Thyroid gland (tissue), 4 donors: ENCODE data around the gene SIRPB1. TPM values are rescaled to one million over a fixed set of nuclear protein-coding genes. Genes with fewer than 3 reads are reported as not detected.
"Not testable (repeated sequence)": the region's sequence is repeated elsewhere in the genome, so short reads cannot be mapped to it uniquely, and the experiment has no call there.

ENCODE experiments used
- DNase-seq, 2 donors: peaks; one replicate each; pipeline ENCODE4 v3.0.0-alpha.2; 2019
- H3K27ac ChIP-seq, 3 donors: fragments of 200-600 bp; sonication (generic); 1 replicate in 2 of 3; 2 replicates in 1 of 3; pipeline ENCODE4 v1.5.1; 2016 to 2019; ENCODE audit warnings: mild to moderate bottlenecking in 1 of 3, moderate library complexity in 1 of 3
- H3K27me3 ChIP-seq: fragments of 200-600 bp; sonication (generic); one replicate; pipeline ENCODE4 v1.5.1; 2019
- H3K36me3 ChIP-seq, 2 donors: fragments of 200-600 bp; sonication (generic); one replicate each; pipeline ENCODE4 v1.5.1; 2016 to 2019
- H3K4me1 ChIP-seq, 2 donors: fragments of 200-600 bp; sonication (generic); one replicate each; pipeline ENCODE4 v1.5.1; 2017 to 2019
- H3K4me3 ChIP-seq, 3 donors: fragments of 200-600 bp; sonication (generic); replicated peaks in 1 of 3; 1 replicate in 2 of 3; 2 replicates in 1 of 3; pipeline ENCODE4 v1.5.1; 2016; ENCODE audit warnings: mild to moderate bottlenecking in 1 of 3
- H3K9me3 ChIP-seq: fragments of 200-600 bp; sonication (generic); one replicate; pipeline ENCODE4 v1.5.1; 2017
- CTCF ChIP-seq, 6 experiments: fragments of 200-600 bp in 3 of 6; fragments of 450-650 bp in 3 of 6; sonication (generic) in 3 of 6; IDR thresholded peaks; one replicate each; pipeline ENCODE4 v1.5.1; 2016 to 2019; ENCODE audit warnings: antibody characterized with exemption in 6 of 6, mild to moderate bottlenecking in 2 of 6, inconsistent platforms in 1 of 6, moderate library complexity in 1 of 6
- POLR2A ChIP-seq, 2 donors: fragments of 450-650 bp; IDR thresholded peaks; one replicate each; pipeline ENCODE4 v1.6.1; 2017; ENCODE audit warnings: antibody characterized with exemption in 2 of 2, mild to moderate bottlenecking in 2 of 2, moderate library complexity in 1 of 2
- WGBS, 2 donors: methylation state at CpG; one replicate each; pipeline ENCODE4 v1.1.5; 2017; 5-methylcytosine and 5-hydroxymethylcytosine counted together
- intact Hi-C: fragments of 100-400 bp; cut with DNase I; formaldehyde crosslinking; loops from one replicate; pipeline ENCODE4 v1.15.1; 2023
- total RNA-seq, 4 donors: library from RNA; depleted of rRNA; stranded (reverse); fragments of >200 nt; gene quantifications; one replicate each; pipeline ENCODE4 v1.2.3, GENCODE V29; 2016

The SIRPB1 gene
- total RNA-seq, 4 donors from 2014 or later = 0.54 to 5.8 (median 3.2) TPM; not detected in 1

DNA sequence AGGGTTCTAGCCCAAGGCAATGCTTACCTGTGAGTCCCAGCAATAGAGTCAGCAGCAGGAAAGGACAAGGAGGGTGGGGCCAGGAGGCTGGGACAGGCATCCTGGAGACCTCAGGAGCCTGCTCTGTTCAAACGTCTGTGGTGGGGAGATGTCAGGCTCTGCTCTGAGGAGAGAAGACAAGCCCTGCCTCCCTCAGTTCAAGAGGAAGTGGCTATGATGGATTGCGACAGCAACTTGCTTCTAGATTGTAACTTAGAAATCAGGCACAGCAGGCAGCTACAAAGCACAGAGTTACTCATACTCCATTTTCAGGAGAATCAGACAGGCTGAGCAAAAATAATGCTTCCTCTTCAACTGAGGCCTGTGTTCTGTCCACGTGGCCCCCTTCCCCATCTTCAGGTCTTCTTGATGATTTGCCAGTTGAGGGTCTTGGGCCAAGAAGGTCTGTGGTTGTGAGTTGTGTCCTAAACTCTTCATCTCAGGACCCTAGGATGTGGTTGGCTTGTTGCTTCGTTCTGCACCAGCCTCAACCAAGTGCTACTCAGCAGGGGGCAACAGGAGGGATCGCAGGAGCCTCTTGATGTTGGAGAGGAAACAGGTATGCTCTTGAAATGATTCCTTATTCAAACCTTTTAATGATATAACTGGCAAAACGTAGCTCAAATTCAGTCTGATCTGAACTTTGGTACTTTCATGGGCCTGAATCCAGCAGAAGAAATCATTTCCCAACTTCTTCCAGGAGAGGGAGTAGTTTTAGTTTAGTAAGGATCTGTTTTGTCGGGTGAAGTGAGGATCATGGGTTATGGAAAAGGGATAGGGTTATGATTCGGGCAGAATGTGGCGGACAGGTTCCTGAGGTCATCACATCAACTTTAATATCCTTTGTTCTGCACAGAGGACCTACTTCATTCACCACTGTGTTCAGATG, 31.0 kb downstream of the SIRPB1 start:
- Histone ChIP-seq H3K36me3 (no peaks in the 10 kb centered on the region), H3K9me3 (no peaks in the 10 kb centered on the region), H3K4me3 (no peak overlapping the region), H3K4me1 (no peaks in the 10 kb centered on the region), H3K27me3 (no peaks in the 10 kb centered on the region), H3K27ac (no peak overlapping the region)
- WGBS, 2 donors = 48% methylated on average over 9 of the region's 9 CpGs; no CpG with 5 or more reads in 1 of the 2 donors
- DNase-seq = no peak
- no peak for TF ChIP-seq POLR2A (IDR thresholded peaks at IDR 0.05)
- TF ChIP-seq CTCF (IDR thresholded peaks at IDR 0.05) = no peak
- intact Hi-C loops = no loop called here

- intact Hi-C loops = no loop called here
- no peak overlapping the region for H3K27ac ChIP-seq
- DNase-seq = no peak
- no peaks in the 10 kb centered on the region for H3K36me3 ChIP-seq
- TF ChIP-seq CTCF (IDR thresholded peaks at IDR 0.05) (no peak), POLR2A (IDR thresholded peaks at IDR 0.05) (no peak)
- H3K9me3 ChIP-seq = no peaks in the 10 kb centered on the region
- no peak overlapping the region for H3K4me3 ChIP-seq
- H3K27me3 ChIP-seq = no peaks in the 10 kb centered on the region
- WGBS, 2 donors = 90% methylated on average over 2 of the region's 3 CpGs; no CpG with 5 or more reads in 1 of the 2 donors
- H3K4me1 ChIP-seq = no peaks in the 10 kb centered on the region
Observed at GRCh38 chr20:1587781-1588532, 31.9 kb downstream of the SIRPB1 start.

DNA sequence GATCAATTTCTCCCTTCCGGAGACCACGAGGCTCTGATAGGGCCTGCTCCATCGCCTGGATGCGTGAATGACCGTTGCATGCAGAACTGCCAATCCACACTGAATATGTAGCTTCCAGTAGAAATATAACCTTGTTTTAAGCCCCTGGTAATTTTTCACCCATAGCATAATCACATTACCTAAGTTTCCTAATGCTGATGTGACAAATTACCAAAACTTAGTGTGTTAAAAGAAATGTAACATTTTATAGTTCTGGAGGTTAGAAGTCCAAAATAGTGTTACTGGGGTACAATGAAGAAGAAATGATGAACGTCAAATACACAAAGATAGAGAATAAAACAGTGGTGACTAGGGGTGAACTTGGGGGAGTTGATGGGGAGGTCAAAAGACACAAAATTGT, 40.3 kb downstream of the SIRPB1 start:
- H3K27me3 ChIP-seq = no peaks in the 10 kb centered on the region
- no peaks in the 10 kb centered on the region for H3K9me3 ChIP-seq
- H3K4me3 ChIP-seq = no peak overlapping the region
- intact Hi-C loops = no loop called here
- TF ChIP-seq CTCF (IDR thresholded peaks at IDR 0.05) = no peak
- no peak for TF ChIP-seq POLR2A (IDR thresholded peaks at IDR 0.05)
- H3K4me1 ChIP-seq = no peaks in the 10 kb centered on the region
- no peak overlapping the region for H3K27ac ChIP-seq
- no peak for DNase-seq
- 90 to 91% methylated on average over 6 of the region's 6 CpGs for WGBS, 2 donors
- H3K36me3 ChIP-seq = no peaks in the 10 kb centered on the region

DNA sequence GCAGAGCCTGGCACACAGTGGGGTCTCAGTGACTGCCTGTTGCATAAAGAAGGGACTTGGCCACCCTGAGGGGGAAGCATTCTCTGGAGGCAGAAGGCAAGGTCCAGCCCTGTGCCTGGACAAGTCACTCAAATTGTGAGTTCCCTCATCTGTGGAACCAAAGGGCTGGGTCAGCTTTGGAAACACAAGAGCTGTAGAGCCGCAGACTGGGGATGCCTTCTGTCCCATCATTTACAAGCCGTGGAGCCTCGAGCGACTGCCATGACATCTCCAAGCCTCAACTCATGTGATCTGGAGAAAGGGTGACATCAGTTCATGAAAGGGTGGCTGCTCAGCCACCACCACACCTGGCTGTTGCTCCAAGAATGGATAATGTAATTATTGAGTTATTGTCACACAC, 41.9 kb downstream of the SIRPB1 start:
- H3K4me3 ChIP-seq = no peak overlapping the region
- no peaks in the 10 kb centered on the region for H3K4me1 ChIP-seq
- no peak for DNase-seq
- TF ChIP-seq POLR2A (IDR thresholded peaks at IDR 0.05) (no peak), CTCF (IDR thresholded peaks at IDR 0.05) (no peak)
- intact Hi-C loops = no loop called here
- H3K27ac ChIP-seq = no peak overlapping the region
- no peaks in the 10 kb centered on the region for H3K36me3 ChIP-seq
- WGBS, 2 donors = 82 to 88% methylated on average over 3 to 4 of the region's 4 CpGs
- H3K27me3 ChIP-seq = no peaks in the 10 kb centered on the region
- no peaks in the 10 kb centered on the region for H3K9me3 ChIP-seq

DNA sequence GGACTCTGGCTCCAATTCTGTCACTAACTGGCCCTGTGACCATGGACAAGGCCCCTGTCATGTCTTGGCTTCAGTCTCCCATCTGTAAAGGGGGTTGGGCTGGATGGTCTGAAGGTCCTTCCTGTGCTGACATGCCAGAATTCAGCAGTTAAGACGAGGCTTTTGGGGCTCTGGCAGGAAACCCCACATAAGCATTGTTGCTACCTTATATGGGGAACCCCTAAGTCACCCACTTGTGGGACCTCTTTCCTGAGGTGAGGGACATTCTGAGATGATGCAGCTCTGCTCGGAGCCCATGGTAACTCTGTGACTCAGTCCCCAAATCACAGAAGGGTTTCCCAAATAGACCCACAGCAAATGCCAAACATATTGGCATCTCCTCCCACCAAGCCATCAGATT, 42.5 kb downstream of the SIRPB1 start:
- WGBS, 2 donors = 56 to 93% methylated on average over 1 to 2 of the region's 2 CpGs
- H3K27ac ChIP-seq, H3K36me3 ChIP-seq, DNase-seq, intact Hi-C loops, H3K4me1 ChIP-seq, H3K9me3 ChIP-seq, H3K4me3 ChIP-seq, H3K27me3 ChIP-seq: not testable (repeated sequence)
